K562 (cell line): ENCODE results near the gene MRI1. TPM values are rescaled to one million over a fixed set of nuclear protein-coding genes. Genes with fewer than 3 reads are reported as not detected.

Experiments used
- BCOR ChIP-seq: fragments of 450-650 bp; IDR thresholded peaks from 2 replicates; pipeline ENCODE4 v1.6.1; 2016
- CREB3 ChIP-seq: fragments of 450-650 bp; conservative IDR thresholded peaks from 2 replicates; pipeline ENCODE4 v1.6.1; 2016; ENCODE audit warnings: missing genetic modification characterization, low read depth, mild to moderate bottlenecking, missing compliant biosample characterization, moderate library complexity
- FOXJ2 ChIP-seq: fragments of 200-800 bp; sonication (Bioruptor generic); IDR thresholded peaks from 2 replicates; pipeline ENCODE4 v1.6.1; 2016; ENCODE audit warnings: missing genetic modification characterization, missing compliant biosample characterization
- GABPA ChIP-seq: fragments of 200-800 bp; sonication (Bioruptor generic); conservative IDR thresholded peaks from 2 replicates; pipeline ENCODE4 v1.6.1; 2016; ENCODE audit warnings: low read depth, missing genetic modification characterization, missing compliant biosample characterization
- GMEB1 ChIP-seq: fragments of 250-450 bp; sonication (Bioruptor Pico); IDR thresholded peaks from 2 replicates; pipeline ENCODE4 v1.4.0; 2020; ENCODE audit warnings: mild to moderate bottlenecking
- IRF1 ChIP-seq: sonication (generic); formaldehyde crosslinking; IDR thresholded peaks from 2 replicates; pipeline ENCODE4 v1.8.0; 2022; ENCODE audit warnings: missing genetic modification reagents, mild to moderate bottlenecking, borderline replicate concordance
- MBD2 ChIP-seq: sonication (generic); IDR thresholded peaks from 2 replicates; pipeline ENCODE4 v1.6.1; 2016; ENCODE audit warnings: low read depth, borderline replicate concordance
- NCOA6 ChIP-seq: fragments of 450-650 bp; IDR thresholded peaks from 2 replicates; pipeline ENCODE4 v1.6.1; 2017; ENCODE audit warnings: mild to moderate bottlenecking
- NFYB ChIP-seq: IDR thresholded peaks from 2 replicates; pipeline ENCODE4 v1.6.1; 2011; ENCODE audit warnings: mild to moderate bottlenecking, moderate library complexity; ENCODE audit not compliant: insufficient read length; ENCODE audit errors: extremely low read depth
- NR2C2 ChIP-seq, 2 experiments: fragments of 200-800 bp in 1 of 2; sonication (Bioruptor generic) in 1 of 2; sonication (generic) in 1 of 2; formaldehyde crosslinking in 1 of 2; IDR thresholded peaks; 2 replicates each; pipeline versions ENCODE4 v1.6.1 to v1.8.0; 2016 to 2022; ENCODE audit warnings: mild to moderate bottlenecking in 1 of 2, missing compliant biosample characterization in 1 of 2, missing genetic modification characterization in 1 of 2, missing genetic modification reagents in 1 of 2
- SMARCA4 ChIP-seq: fragments of 450-650 bp; IDR thresholded peaks from 2 replicates; pipeline ENCODE4 v1.6.1; 2016
- SREBF1 ChIP-seq: fragments of 150-350 bp; IDR thresholded peaks from 2 replicates; pipeline ENCODE4 v1.6.1; 2014; ENCODE audit warnings: antibody characterized with exemption, low read depth, low read length, borderline replicate concordance
- SRF ChIP-seq, 2 experiments: fragments of 250-450, 450-650 bp in 1 of 2; sonication (Bioruptor Pico) in 1 of 2; sonication (generic) in 1 of 2; formaldehyde crosslinking; IDR thresholded peaks; 2 replicates each; pipeline versions ENCODE4 v1.5.0 to v1.5.1; 2020 to 2022; ENCODE audit warnings: mild to moderate bottlenecking in 1 of 2, missing genetic modification reagents in 1 of 2
- USF1 ChIP-seq: sonication (generic); formaldehyde crosslinking; IDR thresholded peaks from 2 replicates; pipeline ENCODE4 v1.9.0; 2022; ENCODE audit warnings: mild to moderate bottlenecking, missing genetic modification reagents
- ZBTB43 ChIP-seq: sonication (generic); formaldehyde crosslinking; IDR thresholded peaks from 2 replicates; pipeline ENCODE4 v1.8.0; 2023; ENCODE audit warnings: mild to moderate bottlenecking, missing genetic modification reagents
- ZFX ChIP-seq: sonication (generic); formaldehyde crosslinking; IDR thresholded peaks from 2 replicates; pipeline ENCODE4 v1.8.0; 2022; ENCODE audit warnings: mild to moderate bottlenecking, missing genetic modification reagents, moderate library complexity
- ZKSCAN8 ChIP-seq: fragments of 200-800 bp; sonication (Bioruptor generic); IDR thresholded peaks from 2 replicates; pipeline ENCODE4 v1.6.1; 2016; ENCODE audit warnings: missing genetic modification characterization, missing compliant biosample characterization
- ZNF12 ChIP-seq: sonication (generic); formaldehyde crosslinking; IDR thresholded peaks from 2 replicates; pipeline ENCODE4 v1.4.0; 2020; ENCODE audit warnings: mild to moderate bottlenecking, missing genetic modification reagents
- ZNF134 ChIP-seq: fragments of 250-450 bp; sonication (Bioruptor Pico); conservative IDR thresholded peaks from 2 replicates; pipeline ENCODE4 v1.4.0; 2020
- ZNF263 ChIP-seq: sonication (generic); formaldehyde crosslinking; IDR thresholded peaks from 2 replicates; pipeline ENCODE4 v1.8.0; 2022; ENCODE audit warnings: mild to moderate bottlenecking, missing genetic modification reagents, borderline replicate concordance
- polyA plus RNA-seq, 8 experiments: library from polyadenylated mRNA; depleted of rRNA in 4 of 8; stranded (reverse) in 5 of 8; unstranded in 3 of 8; fragments of >200 nt; fragmentation: Nextera tagmentation in 2 of 8; fragmentation: Illumina TruSeq in 1 of 8; extraction: Ambion mirVana in 2 of 8; extraction: Trizol in 1 of 8; gene quantifications; 2 replicates each; pipeline versions ENCODE4 v1.2.1 to v1.2.3, GENCODE V29; 2011 to 2014; ENCODE audit warnings: inconsistent platforms in 1 of 8, missing spikeins in 1 of 8
- total RNA-seq, 7 experiments: library from RNA; depleted of rRNA in 6 of 7; stranded (reverse); fragments of >200 nt in 6 of 7; fragmentation: Illumina TruSeq in 2 of 7; extraction: Trizol in 2 of 7; gene quantifications; 2 replicates each; pipeline versions ENCODE4 v1.2.1 to v1.2.3, GENCODE V29; 2011 to 2021; ENCODE audit warnings: low replicate concordance in 1 of 7

MRI1 gene
- total and polyA plus RNA-seq, 9 of the 15 experiments (the other 6 are each of a cell fraction or from before 2014, with no cell fraction given), result 5.5 to 57.4 (median 28.2) TPM

GRCh38 chr19:13774217-13775191, 10.2 kb downstream of the MRI1 start, which contains the start of gene C19orf53 (continued):
- no peak for TF ChIP-seq ZBTB43 (CRISPR knock-in tag)
- TF ChIP-seq NFYB, result no peak
- peak; percentile 47; the same call in 1 of the 2 replicates for TF ChIP-seq BCOR
- TF ChIP-seq ZFX, result peak; percentile 44
- peak; percentile 98 for TF ChIP-seq GABPA (tag)
- TF ChIP-seq IRF1 (CRISPR knock-in tag), result no peak
- TF ChIP-seq SMARCA4, result peak; percentile 38
- 0 out of 2 replicates have a peak, but pooled peaks have one; percentile 52 for TF ChIP-seq USF1 (CRISPR knock-in tag)
- TF ChIP-seq MBD2, result peak; percentile 98
- TF ChIP-seq NCOA6, result no peak
- no peak for TF ChIP-seq SRF (CRISPR knock-in tag; IDR thresholded peaks at IDR 0.05)
- TF ChIP-seq ZNF134 (CRISPR knock-in tag), result no peak
- TF ChIP-seq NR2C2 (CRISPR knock-in tag; IDR thresholded peaks at IDR 0.05), result peak; percentile 58; the same call in 1 of the 2 replicates
- peak; percentile 69; the same call in 1 of the 2 replicates for TF ChIP-seq NR2C2 (tag; IDR thresholded peaks at IDR 0.05)
- TF ChIP-seq CREB3, result 0 out of 2 replicates have a peak, but pooled peaks have one; percentile 48
- peak; percentile 90 for TF ChIP-seq ZNF263 (CRISPR knock-in tag)
- TF ChIP-seq ZKSCAN8 (CRISPR knock-in tag), result no peak
- peak; percentile 51; the same call in 1 of the 2 replicates for TF ChIP-seq ZNF12 (CRISPR knock-in tag)
- 0 out of 2 replicates have a peak, but pooled peaks have one; percentile 11 for TF ChIP-seq FOXJ2 (tag)
- TF ChIP-seq GMEB1 (CRISPR knock-in tag), result peak; percentile 83
- no peak for TF ChIP-seq SREBF1
